NT2/D1 (cell line): ENCODE data around the gene SOX6.

Experiments
- SUZ12 ChIP-seq: IDR thresholded peaks from 2 replicates; pipeline ENCODE4 v1.6.1; 2011; ENCODE audit not compliant: insufficient read length, insufficient read depth; ENCODE audit errors: extremely low read depth
- YY1 ChIP-seq: IDR thresholded peaks from 2 replicates; pipeline ENCODE4 v1.6.1; 2011; ENCODE audit not compliant: insufficient read length, insufficient read depth

DNA sequence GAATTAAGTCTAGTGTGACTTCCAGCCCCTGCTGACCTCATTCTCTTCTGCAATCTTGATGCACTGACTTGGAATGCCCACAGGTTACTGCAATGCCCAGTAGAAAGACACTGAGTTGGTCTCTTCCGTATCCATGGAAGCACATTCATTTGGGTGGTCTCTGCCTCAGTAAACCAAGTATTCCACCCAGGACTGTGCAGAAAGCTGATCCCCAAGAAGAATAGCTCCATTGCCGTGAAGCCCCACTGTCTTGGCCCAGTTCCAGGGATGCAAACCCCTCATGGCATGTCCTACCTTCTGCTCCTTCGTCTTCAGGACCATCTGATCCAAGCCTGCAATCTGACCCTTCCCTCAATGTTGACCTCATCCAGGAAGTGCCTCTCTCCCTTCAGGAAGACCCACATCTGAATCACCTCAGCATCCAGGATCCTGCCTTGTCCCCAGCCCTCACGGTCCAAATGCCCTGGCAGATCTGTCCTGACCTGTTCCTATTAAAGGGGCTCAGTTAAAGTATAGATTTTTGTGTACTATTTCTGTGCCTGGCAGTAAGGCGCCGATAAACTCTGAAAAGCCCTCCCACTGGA is 425.8 kb downstream of the SOX6 start:
- TF ChIP-seq SUZ12 = no peak
- TF ChIP-seq YY1 = no peak
